Epithelial cell of esophagus (primary cell): ENCODE results near the gene WDR4.

Source experiments
- DNase-seq: peaks from one replicate; pipeline ENCODE4 v3.0.0; 2010; ENCODE audit warnings: low read depth
- H3K4me3 ChIP-seq: 2 replicates; pipeline ENCODE4 v1.5.1; 2011; ENCODE audit warnings: mild to moderate bottlenecking, low read length, control low read depth
- TF ChIP-seq, protein P1 (sequence below): IDR thresholded peaks from 2 replicates; pipeline ENCODE4 v1.5.1; 2011; ENCODE audit warnings: low read depth, mild to moderate bottlenecking, low read length, control low read depth, inconsistent platforms; ENCODE audit not compliant: insufficient read depth; ENCODE audit errors: missing control alignments

Gene WDR4

GRCh38 chr21:42855937-42856335, 23.4 kb downstream of the WDR4 start:
- no peak overlapping the region for H3K4me3 ChIP-seq
- TF ChIP-seq, protein P1, sequence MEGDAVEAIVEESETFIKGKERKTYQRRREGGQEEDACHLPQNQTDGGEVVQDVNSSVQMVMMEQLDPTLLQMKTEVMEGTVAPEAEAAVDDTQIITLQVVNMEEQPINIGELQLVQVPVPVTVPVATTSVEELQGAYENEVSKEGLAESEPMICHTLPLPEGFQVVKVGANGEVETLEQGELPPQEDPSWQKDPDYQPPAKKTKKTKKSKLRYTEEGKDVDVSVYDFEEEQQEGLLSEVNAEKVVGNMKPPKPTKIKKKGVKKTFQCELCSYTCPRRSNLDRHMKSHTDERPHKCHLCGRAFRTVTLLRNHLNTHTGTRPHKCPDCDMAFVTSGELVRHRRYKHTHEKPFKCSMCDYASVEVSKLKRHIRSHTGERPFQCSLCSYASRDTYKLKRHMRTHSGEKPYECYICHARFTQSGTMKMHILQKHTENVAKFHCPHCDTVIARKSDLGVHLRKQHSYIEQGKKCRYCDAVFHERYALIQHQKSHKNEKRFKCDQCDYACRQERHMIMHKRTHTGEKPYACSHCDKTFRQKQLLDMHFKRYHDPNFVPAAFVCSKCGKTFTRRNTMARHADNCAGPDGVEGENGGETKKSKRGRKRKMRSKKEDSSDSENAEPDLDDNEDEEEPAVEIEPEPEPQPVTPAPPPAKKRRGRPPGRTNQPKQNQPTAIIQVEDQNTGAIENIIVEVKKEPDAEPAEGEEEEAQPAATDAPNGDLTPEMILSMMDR = no peak
- no peak for DNase-seq

DNA sequence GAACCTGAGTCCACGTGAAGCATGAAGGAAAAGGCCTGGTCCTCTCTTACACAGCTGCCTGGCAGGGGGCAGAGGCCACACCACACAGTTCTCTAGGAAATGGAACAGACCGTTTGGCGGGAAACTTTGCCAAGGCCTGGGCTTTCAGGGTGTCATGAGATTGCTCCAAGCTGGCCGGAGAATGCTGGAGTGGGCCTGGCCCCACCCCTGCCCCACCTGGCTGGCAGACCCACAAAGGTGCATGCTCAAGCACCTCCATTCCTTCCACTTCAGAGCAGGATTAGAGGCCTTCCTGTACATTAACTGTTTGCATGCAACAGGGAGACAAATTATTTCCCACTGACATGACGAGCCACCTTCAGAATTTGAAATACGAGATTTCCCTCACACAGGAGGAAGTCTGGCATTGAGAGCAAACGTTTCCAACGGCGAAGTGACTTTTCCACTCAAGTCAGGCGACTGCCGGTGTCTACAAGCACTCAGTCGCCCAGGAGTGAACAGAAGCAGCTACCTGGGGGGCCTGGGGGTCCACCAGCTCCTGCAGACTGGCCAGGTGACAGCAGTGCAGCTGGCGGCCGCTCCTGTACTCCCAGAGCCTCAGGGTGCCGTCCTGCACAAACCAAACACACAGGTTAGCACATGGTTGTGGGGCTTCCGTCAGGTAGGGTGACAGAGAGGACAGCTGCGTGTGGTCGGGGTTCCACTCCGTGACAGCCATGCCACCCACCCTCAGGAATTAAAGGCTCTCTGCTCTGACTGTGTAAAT, 24.0 kb downstream of the WDR4 start:
- DNase-seq = no peak
- no peak overlapping the region for H3K4me3 ChIP-seq
- TF ChIP-seq, protein P1 = no peak

DNA sequence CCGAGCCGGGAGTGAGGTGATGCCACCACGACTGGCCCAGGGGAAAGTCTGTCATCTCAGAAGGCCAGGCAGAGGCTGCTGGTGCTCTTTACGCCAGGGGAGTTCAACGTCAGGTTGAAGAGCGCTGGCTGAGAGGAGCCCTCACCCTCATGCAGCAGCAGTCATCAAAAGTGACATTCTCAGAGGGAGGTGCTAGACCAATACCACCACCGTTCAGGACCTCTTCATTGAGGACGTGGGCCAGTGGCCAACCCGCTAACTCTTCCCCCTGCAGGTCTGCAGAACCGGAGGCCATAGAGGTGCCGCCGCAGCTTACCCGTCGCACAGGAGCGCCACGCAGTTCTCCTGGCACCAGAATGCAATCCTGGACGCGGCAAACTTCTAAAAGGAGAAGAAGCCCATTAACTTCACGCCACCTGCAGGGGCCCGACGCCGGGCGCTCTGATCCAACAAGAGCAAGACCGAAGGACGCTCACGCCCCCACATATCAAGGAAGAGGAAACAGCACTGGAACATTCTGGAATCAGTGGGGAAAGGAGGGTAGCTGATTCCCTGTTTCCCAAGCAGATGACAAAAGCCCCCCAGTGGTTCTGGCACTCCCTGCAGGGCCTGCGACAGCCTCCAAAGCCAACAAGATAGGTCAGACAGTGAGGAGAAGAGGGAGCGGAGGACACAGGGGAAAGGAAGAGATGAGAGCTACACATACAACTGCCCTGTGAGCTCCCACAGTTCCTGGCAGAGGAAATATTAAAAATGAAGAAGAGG, 24.9 kb downstream of the WDR4 start:
- H3K4me3 ChIP-seq = no peak overlapping the region
- TF ChIP-seq, protein P1 = no peak
- no peak for DNase-seq

DNA sequence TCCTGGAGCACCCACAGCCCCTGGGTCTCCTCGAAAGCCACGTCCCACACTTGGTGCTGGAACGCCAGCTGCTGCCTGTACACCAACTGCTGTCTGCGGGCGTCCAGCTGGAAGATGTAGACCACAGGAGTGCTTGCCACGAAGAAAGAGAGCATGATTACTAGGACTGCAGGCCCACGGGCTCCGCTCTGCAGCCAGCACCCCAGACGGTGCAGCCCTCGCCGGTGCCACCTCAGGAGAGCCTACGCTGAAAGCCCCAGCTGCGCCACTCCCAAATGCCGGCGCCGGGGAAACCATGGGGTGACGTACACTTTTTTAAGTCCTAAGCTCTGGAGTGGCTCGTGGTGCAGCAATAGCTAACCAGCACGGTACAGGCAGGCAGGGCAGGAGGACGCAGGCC, 25.7 kb downstream of the WDR4 start:
- no peak overlapping the region for H3K4me3 ChIP-seq
- TF ChIP-seq, protein P1 = no peak
- DNase-seq = no peak

DNA sequence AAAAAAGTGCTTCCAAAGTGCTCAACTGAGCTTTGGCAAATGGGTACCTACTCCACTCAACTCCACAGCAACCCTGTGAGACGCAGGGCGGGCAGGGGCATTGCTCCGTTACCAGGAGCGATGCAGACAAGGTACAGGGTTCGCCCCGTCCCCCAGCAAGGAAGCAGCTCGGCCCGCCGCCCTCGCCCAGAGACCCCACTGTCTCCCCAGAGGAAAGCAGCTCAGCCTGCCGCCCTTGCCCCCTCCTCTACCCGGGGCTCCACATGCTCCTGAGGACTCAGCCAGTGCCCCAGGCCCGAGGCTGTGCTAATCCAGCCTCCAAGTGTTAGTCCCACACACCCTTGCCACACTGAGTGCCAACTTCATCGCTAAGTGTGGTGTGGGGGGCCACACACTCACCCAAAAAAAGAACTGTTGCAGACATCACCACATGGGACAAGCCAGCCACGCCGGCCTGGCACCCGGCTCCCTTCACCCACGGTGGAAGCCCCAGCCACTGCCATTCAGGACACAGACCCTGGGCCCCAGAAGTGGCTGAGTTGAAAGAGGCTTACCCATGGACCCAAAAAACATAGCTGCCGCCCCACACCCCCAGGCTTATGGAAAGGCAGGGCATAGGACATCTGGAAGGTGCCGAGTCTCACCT, 26.3 kb downstream of the WDR4 start:
- TF ChIP-seq, protein P1 = no peak
- no peak for DNase-seq
- H3K4me3 ChIP-seq = no peak overlapping the region

- H3K4me3 ChIP-seq = no peak overlapping the region
- TF ChIP-seq, protein P1 = no peak
- no peak for DNase-seq
These were observed 27.3 kb downstream of the WDR4 start for GRCh38 chr21:42851812-42852665.
